RWPE1 (cell line): ENCODE results near the gene CHST5.

Source experiments
- CTCF ChIA-PET: fragments of 350-600 bp; sonication (Branson Sonifier 250); formaldehyde crosslinking; extraction: SDS; loops from one replicate; lab custom pipeline; 2021; lab: Yijun Ruan, JAX
- POLR2A ChIA-PET: fragments of 400-600 bp; formaldehyde crosslinking; extraction: SDS; loops from one replicate; lab custom pipeline; 2020; ENCODE audit warnings: antibody characterized with exemption; ENCODE audit not compliant: low non-redundant PET; lab: Yijun Ruan, JAX
- DNase-seq: peaks from one replicate; pipeline ENCODE4 v3.0.0; 2012; ENCODE audit warnings: low spot score
- H3K27ac ChIP-seq: fragments of 450-650 bp; 2 replicates; pipeline ENCODE4 v1.5.1; 2017
- TF ChIP-seq, protein P1 (sequence below): fragments of 450-650 bp; conservative IDR thresholded peaks from 2 replicates; pipeline ENCODE4 v1.5.1; 2017; ENCODE audit warnings: low read depth, mild to moderate bottlenecking

Gene CHST5

DNA sequence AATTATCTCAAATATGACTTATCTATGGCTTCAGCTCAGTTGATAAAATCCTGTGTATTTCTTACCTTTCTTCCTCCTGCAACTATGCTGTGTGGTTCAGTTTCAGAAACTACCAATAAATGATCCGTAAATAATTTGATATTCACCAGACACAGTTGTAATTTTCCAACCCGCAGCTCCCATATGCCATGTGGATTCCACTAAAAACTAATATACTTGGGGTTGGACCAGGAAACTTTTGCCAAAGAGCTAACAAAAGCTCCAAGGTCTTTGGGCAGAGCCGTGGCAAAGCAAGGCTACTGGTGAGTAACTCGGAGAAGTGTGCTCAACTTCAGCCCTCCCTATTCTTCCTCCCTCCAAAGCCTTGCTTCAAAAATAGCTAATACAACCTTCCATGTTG is 38.4 kb downstream of the CHST5 start:
- DNase-seq = no peak
- TF ChIP-seq, protein P1, sequence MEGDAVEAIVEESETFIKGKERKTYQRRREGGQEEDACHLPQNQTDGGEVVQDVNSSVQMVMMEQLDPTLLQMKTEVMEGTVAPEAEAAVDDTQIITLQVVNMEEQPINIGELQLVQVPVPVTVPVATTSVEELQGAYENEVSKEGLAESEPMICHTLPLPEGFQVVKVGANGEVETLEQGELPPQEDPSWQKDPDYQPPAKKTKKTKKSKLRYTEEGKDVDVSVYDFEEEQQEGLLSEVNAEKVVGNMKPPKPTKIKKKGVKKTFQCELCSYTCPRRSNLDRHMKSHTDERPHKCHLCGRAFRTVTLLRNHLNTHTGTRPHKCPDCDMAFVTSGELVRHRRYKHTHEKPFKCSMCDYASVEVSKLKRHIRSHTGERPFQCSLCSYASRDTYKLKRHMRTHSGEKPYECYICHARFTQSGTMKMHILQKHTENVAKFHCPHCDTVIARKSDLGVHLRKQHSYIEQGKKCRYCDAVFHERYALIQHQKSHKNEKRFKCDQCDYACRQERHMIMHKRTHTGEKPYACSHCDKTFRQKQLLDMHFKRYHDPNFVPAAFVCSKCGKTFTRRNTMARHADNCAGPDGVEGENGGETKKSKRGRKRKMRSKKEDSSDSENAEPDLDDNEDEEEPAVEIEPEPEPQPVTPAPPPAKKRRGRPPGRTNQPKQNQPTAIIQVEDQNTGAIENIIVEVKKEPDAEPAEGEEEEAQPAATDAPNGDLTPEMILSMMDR = no peak
- H3K27ac ChIP-seq = no peak overlapping the region
- ChIA-PET POLR2A (interaction anchor here (0.9 kb wide), 1 partner anchor 20 kb away, joined by 3 read pairs; no protein-coding TSS in a partner anchor), CTCF (interaction anchor here (0.6 kb wide), 1 partner anchor 268 kb away, joined by 4 read pairs; no protein-coding TSS in a partner anchor)

DNA sequence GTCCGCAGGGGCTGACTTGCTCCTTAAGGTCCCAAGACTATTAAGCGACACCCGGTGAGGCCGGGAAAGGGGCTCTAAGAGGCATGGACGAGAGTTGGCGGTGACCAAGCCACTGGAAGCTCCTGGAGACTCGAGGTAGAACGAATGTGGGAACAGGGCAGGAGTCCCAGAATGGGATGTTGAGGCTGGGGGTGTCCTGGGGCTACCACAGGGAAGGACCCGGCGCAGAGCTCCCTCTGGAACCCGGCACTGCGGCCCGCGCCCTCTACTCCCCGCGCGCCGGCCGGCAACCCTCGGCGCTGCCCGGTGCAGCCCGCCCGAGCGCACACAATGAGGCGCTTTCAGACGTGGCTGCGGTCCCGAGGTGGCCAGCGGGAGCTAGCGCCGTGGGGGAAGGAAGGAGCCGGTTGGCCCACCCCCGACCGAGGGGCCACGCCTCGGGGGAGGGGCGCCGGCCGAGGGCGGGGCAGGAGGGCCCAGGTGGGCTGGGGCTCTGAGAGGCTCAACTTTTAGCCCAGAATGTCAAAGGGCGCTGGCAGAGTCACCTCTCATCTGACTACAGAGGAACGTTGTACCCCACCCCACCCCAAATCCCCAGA is 40.7 kb downstream of the CHST5 start, which contains the start of gene CHST6:
CHST6 (minus strand) TSS at position 366 of the 599 bp plus-strand sequence. CDS start 15,613 bp downstream, outside the sequence.
- ChIA-PET POLR2A (interaction anchor here (0.7 kb wide), 1 partner anchor 11 kb away, joined by 4 read pairs; no protein-coding TSS in a partner anchor), CTCF (interaction anchor here (0.8 to 2.1 kb wide), 4 partner anchors 22 to 295 kb away, joined by 3 to 9 read pairs (median 6); no protein-coding TSS in a partner anchor)
- DNase-seq = no peak
- TF ChIP-seq, protein P1 = no peak
- no peak within 1 kb of the TSS for H3K27ac ChIP-seq

DNA sequence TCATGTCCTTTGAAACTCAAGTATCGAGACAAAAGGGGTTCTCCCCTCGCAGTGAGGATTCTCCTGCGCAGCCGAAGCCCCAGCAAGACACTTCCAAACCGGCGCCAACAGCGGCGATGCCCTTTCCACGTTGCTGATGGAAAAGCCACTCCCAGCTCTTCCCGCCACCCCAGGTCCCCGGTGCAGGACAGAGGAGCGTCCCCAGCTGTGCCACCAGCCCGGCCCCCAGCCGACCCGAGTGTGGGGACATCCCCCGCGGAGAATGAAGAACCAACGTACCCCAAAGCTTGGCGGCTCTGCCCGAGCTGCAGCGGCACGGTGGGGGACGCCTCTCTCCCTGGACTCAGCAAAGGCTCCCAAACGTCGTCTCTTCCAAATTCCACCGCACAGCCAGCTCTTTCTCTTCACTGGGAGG is 41.2 kb downstream of the CHST5 start:
- no peak for DNase-seq
- TF ChIP-seq, protein P1 = no peak
- CTCF ChIA-PET = interaction anchor here (0.8 to 2.1 kb wide), 4 partner anchors 23 to 295 kb away, joined by 3 to 9 read pairs (median 6); no protein-coding TSS in a partner anchor
- H3K27ac ChIP-seq = no peak overlapping the region
- POLR2A ChIA-PET = no interaction called here

DNA sequence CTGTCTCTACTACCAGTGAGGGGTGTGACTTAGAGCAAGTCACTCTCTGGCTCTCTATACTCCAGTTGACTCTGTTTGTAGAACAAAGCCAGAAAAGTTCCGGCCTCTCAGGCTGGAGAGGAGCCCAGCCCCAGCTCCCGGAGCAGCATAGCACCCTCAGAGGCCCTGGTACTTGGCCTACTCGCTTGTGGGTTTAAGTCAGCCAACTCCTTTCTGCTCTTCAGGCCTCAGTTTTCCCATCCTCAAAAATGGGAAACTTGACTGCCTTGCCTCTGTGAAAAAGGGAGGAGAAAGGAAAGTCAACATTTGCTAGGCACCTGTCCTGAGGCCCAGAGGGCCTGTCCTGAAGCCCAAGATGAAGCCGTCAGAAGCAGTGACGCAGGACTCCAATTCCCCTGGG is 41.7 kb downstream of the CHST5 start:
- ChIA-PET CTCF (interaction anchor here (0.8 to 2.1 kb wide), 3 partner anchors 23 to 40 kb away, joined by 3 to 9 read pairs (median 8); no protein-coding TSS in a partner anchor), POLR2A (no interaction called here)
- DNase-seq = no peak
- no peak overlapping the region for H3K27ac ChIP-seq
- TF ChIP-seq, protein P1 = no peak

DNA sequence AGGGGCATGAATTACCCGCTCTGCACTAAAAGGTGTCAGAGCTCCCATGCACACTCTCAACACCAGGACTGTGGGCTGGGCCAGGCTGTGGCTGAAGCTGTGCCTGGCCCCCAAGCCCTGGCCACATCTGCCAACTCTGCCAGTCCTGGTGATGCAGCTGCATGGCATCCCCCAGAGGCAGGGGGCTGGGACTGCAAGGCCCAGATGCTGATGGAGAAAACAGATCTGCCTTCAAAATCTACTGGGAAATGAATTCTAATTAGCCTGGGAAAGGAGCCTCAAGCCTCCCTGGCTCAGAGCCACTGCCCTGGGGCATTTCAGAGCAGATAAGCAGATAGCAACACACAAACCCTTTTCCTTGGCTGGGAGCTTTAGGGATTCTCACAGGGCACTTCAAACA is 44.0 kb downstream of the CHST5 start:
- CTCF ChIA-PET = interaction anchor here (0.7 to 1.3 kb wide), 4 partner anchors 21 to 186 kb away, joined by 3 to 5 read pairs (median 4); partner anchors contain the start of gene TMEM170A

DNA sequence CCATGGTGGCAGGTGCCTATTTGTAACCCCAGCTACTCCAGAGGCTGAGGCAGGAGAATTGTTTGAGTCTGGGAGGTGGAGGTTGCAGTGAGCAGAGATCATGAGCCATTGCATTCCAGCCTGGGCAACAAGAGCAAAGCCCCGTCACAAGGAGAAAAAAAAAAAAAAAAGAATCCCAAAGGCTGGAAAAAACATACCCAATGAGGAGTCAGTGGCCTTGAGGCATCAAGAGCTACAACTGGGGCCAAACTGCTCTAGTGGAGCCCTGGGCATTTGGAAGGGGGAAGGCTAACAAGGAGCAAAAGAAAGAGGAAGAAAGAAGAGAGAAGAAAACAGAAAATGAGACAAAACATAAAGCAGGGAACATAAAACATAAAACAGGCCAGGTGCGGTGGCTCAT is 47.6 kb downstream of the CHST5 start:
- ChIA-PET CTCF (interaction anchor here (0.6 kb wide), 1 partner anchor 307 kb away, joined by 6 read pairs; no protein-coding TSS in a partner anchor), POLR2A (interaction anchor here (0.7 kb wide), 1 partner anchor 331 kb away, joined by 4 read pairs; no protein-coding TSS in a partner anchor)
- TF ChIP-seq, protein P1 = no peak
- no peak overlapping the region for H3K27ac ChIP-seq
- DNase-seq = no peak

More for the DNA sequence above, 44.0 kb downstream of the CHST5 start:
- TF ChIP-seq, protein P1 = no peak; the same call in 1 of the 2 replicates
- peak; percentile 43 for DNase-seq
- POLR2A ChIA-PET = interaction anchor here (0.6 kb wide), 1 partner anchor 1068 kb away, joined by 5 read pairs; no protein-coding TSS in a partner anchor
- peak overlapping the region; percentile 17; the same call in 1 of the 2 replicates for H3K27ac ChIP-seq
